Mesothelial cell of epicardium (in vitro differentiated cells): ENCODE measurements around the gene ABR. TPM values are rescaled to one million over a fixed set of nuclear protein-coding genes. Genes with fewer than 3 reads are reported as not detected.

Experiments used
- DNase-seq, 2 experiments: peaks; one replicate each; pipeline ENCODE4 v3.0.0; 2021; ENCODE audit warnings: low spot score in 2 of 2; ENCODE audit not compliant: unreplicated experiment in 2 of 2
- H3K27ac Mint-ChIP-seq: 2 replicates; pipeline ENCODE4 v1.8.0; 2021; ENCODE audit warnings: mixed read lengths
- H3K27me3 Mint-ChIP-seq: 2 replicates; pipeline ENCODE4 v1.8.0; 2021; ENCODE audit warnings: low read depth, mixed read lengths
- H3K36me3 Mint-ChIP-seq: 2 replicates; pipeline ENCODE4 v1.8.0; 2021; ENCODE audit warnings: mixed read lengths
- H3K4me1 Mint-ChIP-seq: 2 replicates; pipeline ENCODE4 v1.8.0; 2021; ENCODE audit warnings: mixed read lengths
- H3K4me3 Mint-ChIP-seq: 2 replicates; pipeline ENCODE4 v1.8.0; 2021; ENCODE audit warnings: mild to moderate bottlenecking, moderate library complexity, mixed read lengths
- H3K9me3 Mint-ChIP-seq: 2 replicates; pipeline ENCODE4 v1.8.0; 2021; ENCODE audit warnings: mixed read lengths
- CTCF ChIP-seq: fragments of 200-600 bp; sonication (generic); IDR thresholded peaks from one replicate; pipeline ENCODE4 v1.5.0; 2021; ENCODE audit warnings: antibody characterized with exemption; ENCODE audit not compliant: unreplicated experiment
- total RNA-seq: library from RNA; stranded (reverse); gene quantifications from 3 replicates; pipeline ENCODE4 v1.2.1, GENCODE V29; 2021

Gene ABR
- total RNA-seq, 1 donor from 2014 or later, result 70.1 TPM

GRCh38 chr17:1087381-1088241 lies 92.2 kb downstream of the ABR start:
- no peak for DNase-seq
- no peaks in the 10 kb centered on the region for H3K9me3 Mint-ChIP-seq
- H3K27ac Mint-ChIP-seq, result peak overlapping the region; percentile 59
- no peak for TF ChIP-seq CTCF
- peaks cover 7% of the 10 kb centered on the region for H3K36me3 Mint-ChIP-seq
- no peak overlapping the region for H3K4me3 Mint-ChIP-seq
- peaks cover 12% of the 10 kb centered on the region for H3K4me1 Mint-ChIP-seq
- H3K27me3 Mint-ChIP-seq, result no peaks in the 10 kb centered on the region

GRCh38 chr17:1083451-1084187 lies 96.2 kb downstream of the ABR start:
- H3K27ac Mint-ChIP-seq, result peak overlapping the region; percentile 68
- H3K4me3 Mint-ChIP-seq, result no peak overlapping the region
- DNase-seq, result no peak
- no peak for TF ChIP-seq CTCF
- no peaks in the 10 kb centered on the region for H3K27me3 Mint-ChIP-seq
- H3K36me3 Mint-ChIP-seq, result peaks cover 1% of the 10 kb centered on the region
- no peaks in the 10 kb centered on the region for H3K9me3 Mint-ChIP-seq
- peaks cover 15% of the 10 kb centered on the region for H3K4me1 Mint-ChIP-seq

- Mint-ChIP-seq H3K27ac (no peak overlapping the region), H3K36me3 (peaks cover 1% of the 10 kb centered on the region), H3K4me3 (no peak overlapping the region), H3K4me1 (peaks cover 11% of the 10 kb centered on the region), H3K9me3 (no peaks in the 10 kb centered on the region), H3K27me3 (no peaks in the 10 kb centered on the region)
- TF ChIP-seq CTCF, result no peak
- no peak for DNase-seq
These were observed 97.2 kb downstream of the ABR start for GRCh38 chr17:1082579-1082978.

- Mint-ChIP-seq H3K4me1 (peaks cover 9% of the 10 kb centered on the region), H3K9me3 (no peaks in the 10 kb centered on the region), H3K36me3 (peaks cover 4% of the 10 kb centered on the region), H3K27ac (no peak overlapping the region), H3K27me3 (no peaks in the 10 kb centered on the region), H3K4me3 (no peak overlapping the region)
- DNase-seq, result no peak
- no peak for TF ChIP-seq CTCF
These were observed 100.8 kb downstream of the ABR start for GRCh38 chr17:1078831-1079561.

GRCh38 chr17:1077986-1078711 lies 101.6 kb downstream of the ABR start:
- Mint-ChIP-seq H3K36me3 (peaks cover 4% of the 10 kb centered on the region), H3K4me3 (no peak overlapping the region), H3K27me3 (no peaks in the 10 kb centered on the region), H3K9me3 (no peaks in the 10 kb centered on the region), H3K27ac (no peak overlapping the region), H3K4me1 (peaks cover 3% of the 10 kb centered on the region)
- no peak for TF ChIP-seq CTCF
- DNase-seq, result no peak
